ENCODE data around the gene RHBDL1.

The RHBDL1 gene

DNA sequence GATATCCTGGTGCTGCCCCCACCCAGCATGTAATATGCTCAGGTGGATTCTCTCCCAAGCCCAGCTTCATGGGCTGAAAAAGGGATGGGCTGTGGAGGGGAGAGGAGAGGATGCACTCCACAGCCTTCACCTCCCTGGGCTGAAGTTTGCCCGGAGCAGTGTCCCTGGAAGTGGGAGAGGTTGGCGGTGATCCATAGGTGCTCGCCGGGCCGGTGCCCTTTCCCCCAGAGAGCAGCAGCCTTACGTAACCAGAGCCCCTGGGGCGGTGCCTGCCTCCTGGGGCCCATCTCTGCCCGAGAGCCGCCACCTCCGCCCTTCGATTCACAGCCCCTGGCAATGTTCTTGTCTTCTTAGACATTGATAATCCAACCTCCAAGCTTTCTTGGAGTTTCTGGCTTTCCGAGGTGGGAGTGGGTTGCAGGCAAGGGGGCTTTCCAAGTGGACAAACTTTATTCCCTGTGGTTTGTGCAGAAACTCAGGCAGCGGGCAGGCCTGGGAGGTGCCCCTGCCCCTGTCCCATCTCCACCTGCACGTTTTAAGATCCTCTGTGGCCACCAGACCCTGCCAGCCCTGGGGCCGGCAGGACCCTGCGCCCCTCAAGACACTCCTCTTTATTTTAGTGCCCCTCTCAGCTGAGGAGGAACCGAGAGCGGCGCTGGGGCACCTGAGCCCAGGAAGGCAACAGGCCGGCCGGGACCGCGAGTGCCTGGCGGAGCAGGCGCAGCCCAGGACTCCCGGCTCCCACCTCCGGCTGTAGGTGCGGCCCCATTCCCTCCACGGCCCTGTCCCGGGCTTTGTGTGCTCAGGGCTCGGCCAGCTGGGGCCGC is 29.4 kb upstream of the RHBDL1 start:
- peaks cover 46% of the 10 kb centered on the region for H3K36me3 ChIP-seq (ENCODE audit: control insufficient read depth, low read length)
- no peaks in the 10 kb centered on the region for H3K9me2 ChIP-seq (replicated peaks; ENCODE audit: control insufficient read depth, low read length)
- TF ChIP-seq EZH2phosphoT487 (IDR thresholded peaks at IDR 0.05; ENCODE audit: borderline replicate concordance, low read length), result no peak
- TF ChIP-seq, protein P1, sequence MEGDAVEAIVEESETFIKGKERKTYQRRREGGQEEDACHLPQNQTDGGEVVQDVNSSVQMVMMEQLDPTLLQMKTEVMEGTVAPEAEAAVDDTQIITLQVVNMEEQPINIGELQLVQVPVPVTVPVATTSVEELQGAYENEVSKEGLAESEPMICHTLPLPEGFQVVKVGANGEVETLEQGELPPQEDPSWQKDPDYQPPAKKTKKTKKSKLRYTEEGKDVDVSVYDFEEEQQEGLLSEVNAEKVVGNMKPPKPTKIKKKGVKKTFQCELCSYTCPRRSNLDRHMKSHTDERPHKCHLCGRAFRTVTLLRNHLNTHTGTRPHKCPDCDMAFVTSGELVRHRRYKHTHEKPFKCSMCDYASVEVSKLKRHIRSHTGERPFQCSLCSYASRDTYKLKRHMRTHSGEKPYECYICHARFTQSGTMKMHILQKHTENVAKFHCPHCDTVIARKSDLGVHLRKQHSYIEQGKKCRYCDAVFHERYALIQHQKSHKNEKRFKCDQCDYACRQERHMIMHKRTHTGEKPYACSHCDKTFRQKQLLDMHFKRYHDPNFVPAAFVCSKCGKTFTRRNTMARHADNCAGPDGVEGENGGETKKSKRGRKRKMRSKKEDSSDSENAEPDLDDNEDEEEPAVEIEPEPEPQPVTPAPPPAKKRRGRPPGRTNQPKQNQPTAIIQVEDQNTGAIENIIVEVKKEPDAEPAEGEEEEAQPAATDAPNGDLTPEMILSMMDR (IDR thresholded peaks at IDR 0.05; ENCODE audit: low read depth, low read length, poor library complexity, severe bottlenecking), result no peak
- H3K27me3 ChIP-seq (ENCODE audit: control insufficient read depth, low read length), result no peaks in the 10 kb centered on the region
- H3F3A ChIP-seq (ENCODE audit: control insufficient read depth, insufficient read depth), result peaks cover 7% of the 10 kb centered on the region
- H4K20me1 ChIP-seq (ENCODE audit: control insufficient read depth, insufficient read depth, low read depth, low read length), result no peaks in the 10 kb centered on the region
- no peak overlapping the region for H3K27ac ChIP-seq (ENCODE audit: low read depth, low read length)
- H3K4me3 ChIP-seq (ENCODE audit: low read length), result no peak overlapping the region
- H3K4me2 ChIP-seq (ENCODE audit: low read length), result no peak overlapping the region; the same call in 1 of the 2 replicates
- no peaks in the 10 kb centered on the region for H3K9me3 ChIP-seq (ENCODE audit: control insufficient read depth, insufficient read depth, low read length)
- peaks cover 91% of the 10 kb centered on the region for H3K79me2 ChIP-seq (ENCODE audit: control insufficient read depth, low read length)
- H3K4me1 ChIP-seq (ENCODE audit: control insufficient read depth, low read length), result peaks cover 45% of the 10 kb centered on the region

DNA sequence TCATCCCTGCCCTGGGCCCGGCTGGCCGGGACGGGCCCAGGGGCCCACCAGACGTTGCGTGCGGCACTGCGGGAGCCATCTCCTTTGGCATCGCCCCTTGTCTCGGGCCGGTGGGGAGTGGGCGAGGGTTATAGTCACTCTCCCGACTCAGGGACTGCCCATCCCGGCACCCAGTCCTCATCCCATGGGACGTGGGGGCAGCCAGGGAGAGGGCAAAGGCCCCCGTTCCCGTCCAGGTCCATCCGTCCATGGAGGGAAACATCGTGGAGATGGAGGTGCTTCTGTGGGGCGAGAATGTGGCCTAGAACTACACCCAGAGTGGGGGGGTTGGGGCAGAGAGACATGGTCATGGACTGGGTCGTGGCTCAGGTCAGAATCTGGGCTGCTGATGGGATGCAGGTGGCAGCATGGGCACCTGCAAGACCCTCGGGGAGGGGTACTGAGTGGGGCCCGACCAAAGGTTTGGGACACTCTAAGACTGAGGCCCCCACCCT is 28.7 kb upstream of the RHBDL1 start:
- Histone ChIP-seq H3K9me2 (replicated peaks; ENCODE audit: control insufficient read depth, low read length) (no peaks in the 10 kb centered on the region), H3K36me3 (ENCODE audit: control insufficient read depth, low read length) (peaks cover 50% of the 10 kb centered on the region), H3K4me3 (ENCODE audit: low read length) (no peak overlapping the region), H3K4me1 (ENCODE audit: control insufficient read depth, low read length) (peaks cover 44% of the 10 kb centered on the region), H4K20me1 (ENCODE audit: control insufficient read depth, insufficient read depth, low read depth, low read length) (no peaks in the 10 kb centered on the region), H3K9me3 (ENCODE audit: control insufficient read depth, insufficient read depth, low read length) (no peaks in the 10 kb centered on the region), H3K27ac (ENCODE audit: low read depth, low read length) (no peak overlapping the region), H3K27me3 (ENCODE audit: control insufficient read depth, low read length) (no peaks in the 10 kb centered on the region), H3K4me2 (ENCODE audit: low read length) (peak overlapping the region; percentile 99; the same call in 1 of the 2 replicates), H3K79me2 (ENCODE audit: control insufficient read depth, low read length) (peaks cover 86% of the 10 kb centered on the region), H3F3A (ENCODE audit: control insufficient read depth, insufficient read depth) (peaks cover 7% of the 10 kb centered on the region)
- TF ChIP-seq, protein P1 (IDR thresholded peaks at IDR 0.05; ENCODE audit: low read depth, low read length, poor library complexity, severe bottlenecking), result no peak
- TF ChIP-seq EZH2phosphoT487 (IDR thresholded peaks at IDR 0.05; ENCODE audit: borderline replicate concordance, low read length), result no peak

DNA sequence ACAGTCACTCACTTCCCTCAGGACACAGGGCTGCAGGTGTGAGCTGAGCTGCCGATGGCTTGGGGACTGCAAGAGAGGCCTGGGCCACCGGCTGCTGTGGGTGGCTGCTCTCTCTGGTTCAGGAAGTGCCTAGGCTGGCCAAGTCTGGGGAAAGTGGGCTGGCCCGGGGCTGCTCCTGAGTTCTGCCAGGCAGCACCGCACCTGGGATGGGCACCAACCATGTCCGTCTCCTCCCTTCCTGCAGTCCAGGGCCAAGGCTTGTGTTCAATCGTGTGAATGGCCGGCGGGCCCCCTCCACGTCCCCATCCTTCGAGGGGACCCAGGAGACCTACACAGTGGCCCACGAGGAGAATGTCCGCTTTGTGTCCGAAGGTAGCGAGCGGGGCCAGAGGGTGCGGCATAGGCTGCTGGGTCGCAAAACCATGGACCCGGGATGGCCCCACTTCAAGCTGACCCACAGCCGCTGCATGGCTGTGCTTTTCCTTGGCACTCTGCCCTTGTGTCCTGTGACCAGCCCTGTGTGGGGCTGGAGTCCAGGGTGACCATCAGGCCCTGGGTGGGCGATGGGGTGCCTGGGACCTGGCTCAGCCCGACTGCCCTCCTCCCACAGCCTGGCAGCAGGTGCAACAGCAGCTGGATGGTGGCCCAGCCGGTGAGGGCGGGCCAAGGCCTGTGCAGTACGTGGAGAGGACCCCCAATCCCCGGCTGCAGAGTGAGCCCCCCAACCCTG is 28.1 kb upstream of the RHBDL1 start:
- Histone ChIP-seq H3K27ac (ENCODE audit: low read depth, low read length) (no peak overlapping the region), H3K4me3 (ENCODE audit: low read length) (peak overlapping the region; percentile 80), H3K36me3 (ENCODE audit: control insufficient read depth, low read length) (peaks cover 49% of the 10 kb centered on the region), H3K9me2 (replicated peaks; ENCODE audit: control insufficient read depth, low read length) (no peaks in the 10 kb centered on the region), H4K20me1 (ENCODE audit: control insufficient read depth, insufficient read depth, low read depth, low read length) (no peaks in the 10 kb centered on the region), H3K4me2 (ENCODE audit: low read length) (peak overlapping the region; percentile 99), H3K79me2 (ENCODE audit: control insufficient read depth, low read length) (peaks cover 80% of the 10 kb centered on the region), H3F3A (ENCODE audit: control insufficient read depth, insufficient read depth) (peaks cover 7% of the 10 kb centered on the region), H3K9me3 (ENCODE audit: control insufficient read depth, insufficient read depth, low read length) (no peaks in the 10 kb centered on the region), H3K4me1 (ENCODE audit: control insufficient read depth, low read length) (peaks cover 44% of the 10 kb centered on the region), H3K27me3 (ENCODE audit: control insufficient read depth, low read length) (no peaks in the 10 kb centered on the region)
- TF ChIP-seq, protein P1 (IDR thresholded peaks at IDR 0.05; ENCODE audit: low read depth, low read length, poor library complexity, severe bottlenecking), result no peak
- TF ChIP-seq EZH2phosphoT487 (IDR thresholded peaks at IDR 0.05; ENCODE audit: borderline replicate concordance, low read length), result no peak
